Thoracic aorta (tissue), 2 donors: Measurements from ENCODE around the gene IKBKE. TPM values are rescaled to one million over a fixed set of nuclear protein-coding genes. Genes with fewer than 3 reads are reported as not detected.

Experiments used
- ATAC-seq: fragments of 150-250 bp; one replicate; pipeline ENCODE4 v1.8.0; 2017; ENCODE audit warnings: low read depth; ENCODE audit not compliant: insufficient number of reproducible peaks, low FRiP score
- DNase-seq: peaks from one replicate; pipeline ENCODE4 v3.0.0-alpha.2; 2020; ENCODE audit warnings: low spot score
- H3K27ac ChIP-seq, 2 donors: fragments of 200-600 bp; sonication (generic); 1 replicate in 1 of 2; 2 replicates in 1 of 2; pipeline ENCODE4 v1.5.1; 2016; ENCODE audit warnings: mild to moderate bottlenecking in 2 of 2, moderate library complexity in 2 of 2
- H3K27me3 ChIP-seq: fragments of 200-600 bp; sonication (generic); replicated peaks from 2 replicates; pipeline ENCODE4 v1.6.0; 2016; ENCODE audit warnings: mild to moderate bottlenecking; ENCODE audit not compliant: insufficient read depth
- H3K36me3 ChIP-seq: fragments of 200-600 bp; sonication (generic); one replicate; pipeline ENCODE4 v1.5.1; 2016
- H3K4me1 ChIP-seq, 2 donors: fragments of 200-600 bp; sonication (generic); 1 replicate in 1 of 2; 2 replicates in 1 of 2; pipeline versions ENCODE4 v1.5.1 to v1.6.0; 2016; ENCODE audit warnings: low read depth in 2 of 2, mild to moderate bottlenecking in 1 of 2; ENCODE audit not compliant: control insufficient read depth in 1 of 2
- H3K4me3 ChIP-seq: fragments of 200-600 bp; sonication (generic); 2 replicates; pipeline ENCODE4 v1.5.1; 2016; ENCODE audit warnings: mild to moderate bottlenecking
- H3K9me3 ChIP-seq: fragments of 200-600 bp; sonication (generic); 2 replicates; pipeline ENCODE4 v1.5.1; 2016
- CTCF ChIP-seq: fragments of 200-600 bp; sonication (generic); IDR thresholded peaks from one replicate; pipeline ENCODE4 v1.5.1; 2019; ENCODE audit warnings: antibody characterized with exemption
- total RNA-seq, 2 donors: library from RNA; depleted of rRNA; stranded (reverse); fragments of >200 nt; gene quantifications; one replicate each; pipeline versions ENCODE4 v1.1.0 to v1.2.3, GENCODE V29; 2016

Gene IKBKE
- total RNA-seq, 2 donors from 2014 or later: 5.8 to 16.1 TPM

DNA sequence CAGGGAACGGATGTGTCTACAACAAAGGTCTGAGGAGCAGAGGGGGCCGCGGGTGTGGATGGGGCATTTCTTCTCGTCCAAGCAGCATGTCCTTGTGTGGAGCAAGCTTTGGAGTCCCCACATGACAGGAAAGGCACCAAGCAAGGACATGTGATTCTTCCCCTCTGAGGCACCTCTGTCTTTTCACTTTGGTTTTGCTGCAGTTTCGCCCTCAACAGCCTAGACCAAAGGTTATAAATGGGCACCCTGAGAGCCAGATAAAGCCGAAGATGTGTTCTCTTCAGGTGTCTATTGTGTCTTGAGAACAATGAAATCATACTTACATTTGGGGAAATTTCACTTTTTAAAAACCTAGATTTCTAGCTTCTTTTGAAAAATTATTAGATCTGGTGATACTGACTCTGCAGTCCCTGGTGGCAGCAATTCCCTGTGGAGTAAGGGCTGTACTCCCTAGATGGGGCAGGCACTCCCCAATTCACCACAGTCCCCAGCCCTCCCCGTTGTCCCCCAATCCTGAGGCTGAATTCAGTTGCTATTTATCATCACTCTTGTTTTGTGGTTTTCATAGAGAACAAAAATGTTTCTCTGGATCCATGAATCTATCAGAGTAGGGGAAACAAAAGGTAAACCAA lies 28.8 kb upstream of the IKBKE start:
- H3K4me3 ChIP-seq: no peak overlapping the region
- H3K36me3 ChIP-seq: peaks cover 24% of the 10 kb centered on the region

DNA sequence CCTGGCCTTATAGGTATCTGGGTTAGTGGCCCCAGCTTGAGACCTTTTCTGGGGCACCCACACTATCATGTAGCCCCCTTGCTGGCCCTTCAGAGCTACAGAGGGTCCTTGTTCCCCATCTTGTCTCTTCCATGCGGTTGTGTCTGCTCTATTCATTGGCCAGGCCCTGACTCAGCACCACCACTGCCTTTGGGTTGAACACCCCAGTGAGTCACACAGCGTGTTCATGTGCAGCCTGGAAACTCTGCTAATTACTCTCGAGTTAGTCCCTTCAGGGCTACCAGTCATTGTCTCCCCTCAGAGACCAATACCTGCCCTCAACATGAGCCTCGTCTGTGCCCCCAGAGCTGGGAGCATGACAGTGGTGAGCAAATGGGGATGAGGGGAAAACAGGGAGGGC lies 28.2 kb upstream of the IKBKE start:
- TF ChIP-seq CTCF: no peak
- Histone ChIP-seq H3K4me3 (no peak overlapping the region), H3K27me3 (no peaks in the 10 kb centered on the region), H3K4me1 (peaks cover 6 to 36% of the 10 kb centered on the region in 2 donors), H3K9me3 (no peaks in the 10 kb centered on the region), H3K36me3 (peaks cover 25% of the 10 kb centered on the region), H3K27ac (no peak overlapping the region)
- DNase-seq (no peak), ATAC-seq (no peak)

More for the DNA sequence above, 28.8 kb upstream of the IKBKE start:
- DNase-seq: no peak
- Histone ChIP-seq H3K4me1 (peaks cover 6 to 36% of the 10 kb centered on the region in 2 donors), H3K27me3 (no peaks in the 10 kb centered on the region), H3K27ac (no peak overlapping the region), H3K9me3 (no peaks in the 10 kb centered on the region)
- no peak for TF ChIP-seq CTCF
- no peak for ATAC-seq

- ATAC-seq (no peak), DNase-seq (peak; percentile 13)
- Histone ChIP-seq H3K27me3 (no peaks in the 10 kb centered on the region), H3K4me1 (peaks cover 0 to 21% of the 10 kb centered on the region in 2 donors), H3K36me3 (peaks cover 21% of the 10 kb centered on the region), H3K27ac (peak overlapping the region; percentile 5 to 60), H3K9me3 (no peaks in the 10 kb centered on the region), H3K4me3 (no peak overlapping the region)
- TF ChIP-seq CTCF: no peak
Observed at GRCh38 chr1:206445116-206445515, 25.2 kb upstream of the IKBKE start.

DNA sequence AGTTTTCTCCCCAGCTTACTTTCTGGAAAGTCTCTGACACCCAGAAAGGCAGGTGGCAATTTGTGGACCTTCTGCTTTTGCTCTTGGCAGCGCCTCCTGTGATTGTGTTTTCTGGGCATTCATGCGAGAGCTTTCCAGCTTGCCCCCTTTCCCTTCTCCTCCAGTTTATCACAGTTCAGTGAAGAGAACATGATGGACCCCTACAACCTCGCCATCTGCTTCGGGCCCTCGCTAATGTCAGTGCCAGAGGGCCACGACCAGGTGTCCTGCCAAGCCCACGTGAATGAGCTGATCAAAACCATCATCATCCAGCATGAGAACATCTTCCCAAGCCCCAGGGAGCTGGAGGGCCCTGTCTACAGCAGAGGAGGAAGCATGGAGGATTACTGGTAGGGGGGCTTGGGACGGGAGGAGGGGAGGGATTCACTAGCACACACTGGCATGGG lies 24.3 kb upstream of the IKBKE start:
- TF ChIP-seq CTCF: no peak
- H3K27ac ChIP-seq: peak overlapping the region; percentile 5 to 60
- peaks cover 22% of the 10 kb centered on the region for H3K36me3 ChIP-seq
- ATAC-seq: no peak
- no peaks in the 10 kb centered on the region for H3K9me3 ChIP-seq
- no peak overlapping the region for H3K4me3 ChIP-seq
- peaks cover 0 to 21% of the 10 kb centered on the region in 2 donors for H3K4me1 ChIP-seq
- no peak for DNase-seq
- H3K27me3 ChIP-seq: no peaks in the 10 kb centered on the region

- DNase-seq: no peak
Observed at GRCh38 chr1:206446688-206447421, 23.4 kb upstream of the IKBKE start.

More at GRCh38 chr1:206446688-206447421, 23.4 kb upstream of the IKBKE start:
- Histone ChIP-seq H3K9me3 (no peaks in the 10 kb centered on the region), H3K4me1 (peaks cover 0 to 21% of the 10 kb centered on the region in 2 donors), H3K27ac (no peak overlapping the region), H3K4me3 (no peak overlapping the region), H3K36me3 (peaks cover 19% of the 10 kb centered on the region), H3K27me3 (no peaks in the 10 kb centered on the region)
- no peak for ATAC-seq
- TF ChIP-seq CTCF: no peak
